OCI-LY1 (cell line): ENCODE data around the gene SKAP1.

Source experiments
- EZH2 ChIP-seq: fragments of 200-600 bp; sonication (generic), shearing (Covaris generic); IDR thresholded peaks from 2 replicates; pipeline ENCODE4 v1.8.0; 2017; ENCODE audit warnings: borderline replicate concordance, mixed run types, mild to moderate bottlenecking, antibody characterized with exemption, low read length, moderate library complexity, mixed read lengths
- TF ChIP-seq, protein P1 (sequence below): fragments of 200-600 bp; sonication (generic), shearing (Covaris generic); IDR thresholded peaks from 2 replicates; pipeline ENCODE4 v1.5.1; 2017; ENCODE audit warnings: mild to moderate bottlenecking, antibody characterized with exemption, low read length, moderate library complexity, mixed read lengths

- TF ChIP-seq, protein P1, sequence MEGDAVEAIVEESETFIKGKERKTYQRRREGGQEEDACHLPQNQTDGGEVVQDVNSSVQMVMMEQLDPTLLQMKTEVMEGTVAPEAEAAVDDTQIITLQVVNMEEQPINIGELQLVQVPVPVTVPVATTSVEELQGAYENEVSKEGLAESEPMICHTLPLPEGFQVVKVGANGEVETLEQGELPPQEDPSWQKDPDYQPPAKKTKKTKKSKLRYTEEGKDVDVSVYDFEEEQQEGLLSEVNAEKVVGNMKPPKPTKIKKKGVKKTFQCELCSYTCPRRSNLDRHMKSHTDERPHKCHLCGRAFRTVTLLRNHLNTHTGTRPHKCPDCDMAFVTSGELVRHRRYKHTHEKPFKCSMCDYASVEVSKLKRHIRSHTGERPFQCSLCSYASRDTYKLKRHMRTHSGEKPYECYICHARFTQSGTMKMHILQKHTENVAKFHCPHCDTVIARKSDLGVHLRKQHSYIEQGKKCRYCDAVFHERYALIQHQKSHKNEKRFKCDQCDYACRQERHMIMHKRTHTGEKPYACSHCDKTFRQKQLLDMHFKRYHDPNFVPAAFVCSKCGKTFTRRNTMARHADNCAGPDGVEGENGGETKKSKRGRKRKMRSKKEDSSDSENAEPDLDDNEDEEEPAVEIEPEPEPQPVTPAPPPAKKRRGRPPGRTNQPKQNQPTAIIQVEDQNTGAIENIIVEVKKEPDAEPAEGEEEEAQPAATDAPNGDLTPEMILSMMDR, result no peak
- no peak for TF ChIP-seq EZH2
Measured at GRCh38 chr17:48148029-48148770, 281.8 kb downstream of the SKAP1 start.
